A549 (cell line): ENCODE data around the gene RPS6KA2.

Experiments used
- CHD4 ChIP-seq: fragments of 200-600 bp; sonication (generic); IDR thresholded peaks from 2 replicates; pipeline ENCODE4 v1.6.1; 2016; ENCODE audit warnings: antibody characterized with exemption, mild to moderate bottlenecking, borderline replicate concordance
- GATA3 ChIP-seq: IDR thresholded peaks from 2 replicates; pipeline ENCODE4 v1.6.1; 2012; ENCODE audit warnings: borderline replicate concordance
- HMGXB4 ChIP-seq: fragments of 250-450 bp; sonication (Bioruptor Pico); IDR thresholded peaks from 2 replicates; pipeline ENCODE4 v1.5.0; 2021; ENCODE audit warnings: mild to moderate bottlenecking, moderate library complexity, borderline replicate concordance
- MYC ChIP-seq: IDR thresholded peaks from 2 replicates; pipeline ENCODE4 v1.6.1; 2012; ENCODE audit warnings: mild to moderate bottlenecking, inconsistent platforms, low read length, improper control_type of control experiment, borderline replicate concordance
- POLR2A ChIP-seq: IDR thresholded peaks from 2 replicates; pipeline ENCODE4 v1.6.1; 2012; ENCODE audit warnings: mild to moderate bottlenecking, low read length
- RAD21 ChIP-seq, 2 experiments: fragments of >200 bp in 1 of 2; sonication (Bioruptor Twin) in 1 of 2; formaldehyde crosslinking in 1 of 2; IDR thresholded peaks in 1 of 2; conservative IDR thresholded peaks in 1 of 2; 2 replicates in 1 of 2; 3 replicates in 1 of 2; pipeline ENCODE4 v1.6.1; 2012 to 2018; ENCODE audit warnings: inconsistent platforms in 1 of 2
- REST ChIP-seq: fragments of 200-600 bp; sonication (generic); IDR thresholded peaks from 2 replicates; pipeline ENCODE4 v1.6.1; 2016; ENCODE audit warnings: antibody characterized with exemption, mild to moderate bottlenecking, moderate library complexity
- TF ChIP-seq, protein P1 (sequence below): fragments of >200 bp; sonication (Bioruptor Twin); formaldehyde crosslinking; IDR thresholded peaks from 3 replicates; pipeline ENCODE4 v1.5.1; 2016
- TF ChIP-seq, protein P2 (sequence below): fragments of 450-650 bp; IDR thresholded peaks from 2 replicates; pipeline ENCODE4 v1.6.1; 2014; ENCODE audit warnings: antibody characterized with exemption

DNA sequence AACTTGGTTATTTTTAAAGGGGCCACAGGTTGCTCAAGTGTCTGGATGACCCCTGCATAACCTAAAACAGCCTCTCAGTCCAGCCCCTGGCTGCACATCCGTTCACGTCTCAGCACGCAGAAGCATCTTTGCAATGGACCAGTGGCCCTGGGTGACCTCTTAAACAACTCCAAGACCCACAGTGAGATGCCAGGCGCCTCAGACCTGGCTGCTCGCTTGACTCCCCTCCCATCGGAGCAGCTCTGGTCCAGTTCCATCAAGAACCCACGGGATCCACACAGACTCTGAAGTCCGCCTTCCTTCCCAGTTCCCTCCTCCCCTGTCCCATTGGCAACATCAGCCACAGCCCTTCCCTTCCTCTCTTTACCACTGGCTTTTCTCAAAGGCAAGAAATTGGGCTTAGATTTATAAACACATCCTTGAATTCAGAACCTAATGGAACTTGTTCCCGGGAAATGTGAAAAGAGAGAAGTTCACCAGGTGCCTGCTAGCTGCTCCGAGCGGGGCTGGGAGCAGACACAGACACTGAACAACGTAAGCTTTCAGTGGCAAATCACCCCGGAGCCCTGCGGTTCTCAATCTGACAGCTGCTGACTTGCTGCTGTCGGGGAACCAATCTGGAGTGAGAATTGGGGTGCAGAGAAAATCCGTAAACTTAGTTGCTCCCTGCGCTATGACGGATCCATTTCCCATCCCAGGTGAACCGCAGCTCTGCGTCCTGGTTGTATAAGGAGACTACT, 204.7 kb downstream of the RPS6KA2 start:
- TF ChIP-seq RAD21 (conservative IDR thresholded peaks at IDR 0.05 in 1 of 2, IDR thresholded peaks at IDR 0.05 in 1 of 2): no peak
- TF ChIP-seq, protein P1, sequence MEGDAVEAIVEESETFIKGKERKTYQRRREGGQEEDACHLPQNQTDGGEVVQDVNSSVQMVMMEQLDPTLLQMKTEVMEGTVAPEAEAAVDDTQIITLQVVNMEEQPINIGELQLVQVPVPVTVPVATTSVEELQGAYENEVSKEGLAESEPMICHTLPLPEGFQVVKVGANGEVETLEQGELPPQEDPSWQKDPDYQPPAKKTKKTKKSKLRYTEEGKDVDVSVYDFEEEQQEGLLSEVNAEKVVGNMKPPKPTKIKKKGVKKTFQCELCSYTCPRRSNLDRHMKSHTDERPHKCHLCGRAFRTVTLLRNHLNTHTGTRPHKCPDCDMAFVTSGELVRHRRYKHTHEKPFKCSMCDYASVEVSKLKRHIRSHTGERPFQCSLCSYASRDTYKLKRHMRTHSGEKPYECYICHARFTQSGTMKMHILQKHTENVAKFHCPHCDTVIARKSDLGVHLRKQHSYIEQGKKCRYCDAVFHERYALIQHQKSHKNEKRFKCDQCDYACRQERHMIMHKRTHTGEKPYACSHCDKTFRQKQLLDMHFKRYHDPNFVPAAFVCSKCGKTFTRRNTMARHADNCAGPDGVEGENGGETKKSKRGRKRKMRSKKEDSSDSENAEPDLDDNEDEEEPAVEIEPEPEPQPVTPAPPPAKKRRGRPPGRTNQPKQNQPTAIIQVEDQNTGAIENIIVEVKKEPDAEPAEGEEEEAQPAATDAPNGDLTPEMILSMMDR: no peak
- no peak for TF ChIP-seq CHD4
- TF ChIP-seq MYC: no peak
- no peak for TF ChIP-seq REST
- TF ChIP-seq POLR2A: no peak
- TF ChIP-seq, protein P2, sequence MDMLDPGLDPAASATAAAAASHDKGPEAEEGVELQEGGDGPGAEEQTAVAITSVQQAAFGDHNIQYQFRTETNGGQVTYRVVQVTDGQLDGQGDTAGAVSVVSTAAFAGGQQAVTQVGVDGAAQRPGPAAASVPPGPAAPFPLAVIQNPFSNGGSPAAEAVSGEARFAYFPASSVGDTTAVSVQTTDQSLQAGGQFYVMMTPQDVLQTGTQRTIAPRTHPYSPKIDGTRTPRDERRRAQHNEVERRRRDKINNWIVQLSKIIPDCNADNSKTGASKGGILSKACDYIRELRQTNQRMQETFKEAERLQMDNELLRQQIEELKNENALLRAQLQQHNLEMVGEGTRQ: no peak
- no peak for TF ChIP-seq HMGXB4 (CRISPR knock-in tag)
- no peak for TF ChIP-seq GATA3
